Measurements from ENCODE around the gene PDZD2. TPM values are rescaled to one million over a fixed set of nuclear protein-coding genes. Genes with fewer than 3 reads are reported as not detected.

The PDZD2 gene
- total RNA-seq, 4 donors from 2014 or later, result 10.2 to 15.0 (median 12.2) TPM

GRCh38 chr5:32059761-32060530, 421.0 kb downstream of the PDZD2 start:
- TF ChIP-seq POLR2AphosphoS5 (IDR thresholded peaks at IDR 0.05) (no peak), POLR2A (IDR thresholded peaks at IDR 0.05; ENCODE audit: low read depth) (no peak), EP300 (IDR thresholded peaks at IDR 0.05) (no peak)
- TF ChIP-seq, protein P1, sequence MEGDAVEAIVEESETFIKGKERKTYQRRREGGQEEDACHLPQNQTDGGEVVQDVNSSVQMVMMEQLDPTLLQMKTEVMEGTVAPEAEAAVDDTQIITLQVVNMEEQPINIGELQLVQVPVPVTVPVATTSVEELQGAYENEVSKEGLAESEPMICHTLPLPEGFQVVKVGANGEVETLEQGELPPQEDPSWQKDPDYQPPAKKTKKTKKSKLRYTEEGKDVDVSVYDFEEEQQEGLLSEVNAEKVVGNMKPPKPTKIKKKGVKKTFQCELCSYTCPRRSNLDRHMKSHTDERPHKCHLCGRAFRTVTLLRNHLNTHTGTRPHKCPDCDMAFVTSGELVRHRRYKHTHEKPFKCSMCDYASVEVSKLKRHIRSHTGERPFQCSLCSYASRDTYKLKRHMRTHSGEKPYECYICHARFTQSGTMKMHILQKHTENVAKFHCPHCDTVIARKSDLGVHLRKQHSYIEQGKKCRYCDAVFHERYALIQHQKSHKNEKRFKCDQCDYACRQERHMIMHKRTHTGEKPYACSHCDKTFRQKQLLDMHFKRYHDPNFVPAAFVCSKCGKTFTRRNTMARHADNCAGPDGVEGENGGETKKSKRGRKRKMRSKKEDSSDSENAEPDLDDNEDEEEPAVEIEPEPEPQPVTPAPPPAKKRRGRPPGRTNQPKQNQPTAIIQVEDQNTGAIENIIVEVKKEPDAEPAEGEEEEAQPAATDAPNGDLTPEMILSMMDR (IDR thresholded peaks at IDR 0.05), result no peak
- Histone ChIP-seq H3K9me3 (no peaks in the 10 kb centered on the region), H3K4me1 (peaks cover 0 to 17% (median 2%) of the 10 kb centered on the region in 4 donors), H3K4me3 (no peak overlapping the region), H3K27ac (replicated peaks in 1 of 4) (no peak overlapping the region), H3K27me3 (no peaks in the 10 kb centered on the region), H3K36me3 (peaks cover 0 to 55% (median 3%) of the 10 kb centered on the region in 4 donors)
- 73% methylated on average over 4 of the region's 4 CpGs for WGBS
- DNase-seq (ENCODE audit: extremely low spot score), result no peak
- intact Hi-C loops (cut with DNase I), result no loop called here

GRCh38 chr5:32061236-32061635, 422.3 kb downstream of the PDZD2 start:
- no peaks in the 10 kb centered on the region for H3K9me3 ChIP-seq
- no peak for DNase-seq (ENCODE audit: extremely low spot score)
- no peak overlapping the region for H3K4me3 ChIP-seq
- no peaks in the 10 kb centered on the region for H3K27me3 ChIP-seq
- H3K4me1 ChIP-seq, result peaks cover 0 to 9% (median 2%) of the 10 kb centered on the region in 4 donors
- intact Hi-C loops (cut with DNase I), result no loop called here
- H3K27ac ChIP-seq (replicated peaks in 1 of 4), result no peak overlapping the region
- TF ChIP-seq POLR2AphosphoS5 (IDR thresholded peaks at IDR 0.05) (no peak), EP300 (IDR thresholded peaks at IDR 0.05) (no peak), POLR2A (IDR thresholded peaks at IDR 0.05; ENCODE audit: low read depth) (no peak)
- TF ChIP-seq, protein P1 (IDR thresholded peaks at IDR 0.05), result no peak
- 95% methylated on average over 2 of the region's 2 CpGs for WGBS
- peaks cover 0 to 62% (median 3%) of the 10 kb centered on the region in 4 donors for H3K36me3 ChIP-seq

- Histone ChIP-seq H3K27ac (replicated peaks in 1 of 4) (no peak overlapping the region), H3K4me1 (no peaks in the 10 kb centered on the region), H3K27me3 (no peaks in the 10 kb centered on the region), H3K9me3 (no peaks in the 10 kb centered on the region), H3K36me3 (peaks cover 0 to 78% (median 3%) of the 10 kb centered on the region in 4 donors), H3K4me3 (no peak overlapping the region)
- TF ChIP-seq, protein P1 (IDR thresholded peaks at IDR 0.05), result no peak
- TF ChIP-seq POLR2AphosphoS5 (IDR thresholded peaks at IDR 0.05), result no peak
- no peak for TF ChIP-seq POLR2A (IDR thresholded peaks at IDR 0.05; ENCODE audit: low read depth)
- no peak for TF ChIP-seq EP300 (IDR thresholded peaks at IDR 0.05)
- intact Hi-C loops (cut with DNase I), result no loop called here
- DNase-seq (ENCODE audit: extremely low spot score), result no peak
- 76% methylated on average over 5 of the region's 5 CpGs for WGBS
These were observed 427.5 kb downstream of the PDZD2 start for GRCh38 chr5:32066448-32066847.

GRCh38 chr5:32067774-32068470, 429.0 kb downstream of the PDZD2 start:
- Histone ChIP-seq H3K36me3 (peaks cover 0 to 82% (median 2%) of the 10 kb centered on the region in 4 donors), H3K4me3 (no peak overlapping the region), H3K27me3 (no peaks in the 10 kb centered on the region), H3K4me1 (no peaks in the 10 kb centered on the region), H3K27ac (replicated peaks in 1 of 4) (no peak overlapping the region), H3K9me3 (no peaks in the 10 kb centered on the region)
- no peak for DNase-seq (ENCODE audit: extremely low spot score)
- TF ChIP-seq POLR2A (IDR thresholded peaks at IDR 0.05; ENCODE audit: low read depth) (no peak), POLR2AphosphoS5 (IDR thresholded peaks at IDR 0.05) (no peak), EP300 (IDR thresholded peaks at IDR 0.05) (no peak)
- TF ChIP-seq, protein P1 (IDR thresholded peaks at IDR 0.05), result no peak
- WGBS, result 85% methylated on average over 5 of the region's 5 CpGs
- intact Hi-C loops (cut with DNase I), result no loop called here

Measured in esophagus muscularis mucosa (tissue), 4 donors.